ENCODE data around the gene SMOC1.

SMOC1 gene

GRCh38 chr14:69880893-69881292 lies 1.7 kb downstream of the SMOC1 start:
- Histone ChIP-seq H3K9me3 (no peaks in the 10 kb centered on the region), H3K4me1 (peaks cover 0 to 60% (median 29%) of the 10 kb centered on the region in 4 donors), H3K36me3 (no peaks in the 10 kb centered on the region), H3K27ac (peak overlapping the region; percentile 1 to 69), H3K4me3 (peak overlapping the region; percentile 59 to 87), H3K27me3 (no peaks in the 10 kb centered on the region)
- intact Hi-C loops (cut with DNase I; ENCODE audit: low total_unique reads), result no loop called here
- no peak for DNase-seq
- TF ChIP-seq CTCF (IDR thresholded peaks at IDR 0.05), result no peak

- no peaks in the 10 kb centered on the region for H3K27me3 ChIP-seq
- H3K36me3 ChIP-seq, result no peaks in the 10 kb centered on the region
- peak overlapping the region in 1 of 2 donors; percentile 87 for H3K4me3 ChIP-seq
- no peaks in the 10 kb centered on the region for H3K9me3 ChIP-seq
- intact Hi-C loops (cut with DNase I; ENCODE audit: low total_unique reads), result no loop called here
- no peak for TF ChIP-seq CTCF (IDR thresholded peaks at IDR 0.05)
- DNase-seq, result no peak
- H3K27ac ChIP-seq, result no peak overlapping the region
- H3K4me1 ChIP-seq, result peaks cover 0 to 46% (median 21%) of the 10 kb centered on the region in 4 donors
Measured at GRCh38 chr14:69882116-69882864, 3.1 kb downstream of the SMOC1 start.

DNA sequence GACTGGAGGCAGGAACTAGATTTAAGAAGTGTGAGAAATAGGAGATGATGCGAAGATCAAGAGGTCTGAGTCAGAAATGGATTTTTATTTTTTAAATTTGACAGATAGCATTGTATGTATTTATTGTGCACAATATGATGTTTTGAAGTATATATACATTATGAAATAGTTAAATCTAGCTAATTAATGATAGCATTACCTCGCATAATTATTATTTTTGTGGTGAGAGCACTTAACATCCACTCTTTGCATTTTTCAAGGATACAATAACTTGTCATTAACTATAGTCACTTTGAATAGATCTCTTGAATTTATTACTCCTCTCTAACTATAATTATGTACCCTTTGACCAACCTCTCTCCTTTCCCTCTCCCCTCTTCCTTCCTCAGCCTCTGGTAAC lies 3.7 kb downstream of the SMOC1 start:
- H3K9me3 ChIP-seq, result no peaks in the 10 kb centered on the region
- H3K4me1 ChIP-seq, result peaks cover 0 to 40% (median 20%) of the 10 kb centered on the region in 4 donors
- no peak for DNase-seq
- intact Hi-C loops (cut with DNase I; ENCODE audit: low total_unique reads), result no loop called here
- TF ChIP-seq CTCF (IDR thresholded peaks at IDR 0.05), result no peak
- no peak overlapping the region for H3K27ac ChIP-seq
- H3K27me3 ChIP-seq, result no peaks in the 10 kb centered on the region
- no peak overlapping the region for H3K4me3 ChIP-seq
- no peaks in the 10 kb centered on the region for H3K36me3 ChIP-seq

GRCh38 chr14:69886453-69887242 lies 7.4 kb downstream of the SMOC1 start:
- Histone ChIP-seq H3K27me3 (no peaks in the 10 kb centered on the region), H3K9me3 (no peaks in the 10 kb centered on the region), H3K36me3 (no peaks in the 10 kb centered on the region), H3K27ac (no peak overlapping the region), H3K4me3 (no peak overlapping the region), H3K4me1 (peaks cover 0 to 6% (median 5%) of the 10 kb centered on the region in 4 donors)
- intact Hi-C loops (cut with DNase I; ENCODE audit: low total_unique reads), result no loop called here
- TF ChIP-seq CTCF (IDR thresholded peaks at IDR 0.05), result no peak
- no peak for DNase-seq

GRCh38 chr14:69887740-69888657 lies 8.8 kb downstream of the SMOC1 start:
- no peak overlapping the region for H3K27ac ChIP-seq
- H3K4me1 ChIP-seq, result peaks cover 0 to 6% (median 0%) of the 10 kb centered on the region in 4 donors
- DNase-seq, result no peak
- intact Hi-C loops (cut with DNase I; ENCODE audit: low total_unique reads), result no loop called here
- no peaks in the 10 kb centered on the region for H3K36me3 ChIP-seq
- TF ChIP-seq CTCF (IDR thresholded peaks at IDR 0.05), result no peak
- no peaks in the 10 kb centered on the region for H3K27me3 ChIP-seq
- H3K4me3 ChIP-seq, result no peak overlapping the region
- no peaks in the 10 kb centered on the region for H3K9me3 ChIP-seq
